Smooth muscle cell (in vitro differentiated cells): Measurements from ENCODE around the gene SIRPG. TPM values are rescaled to one million over a fixed set of nuclear protein-coding genes. Genes with fewer than 3 reads are reported as not detected.

ENCODE experiments used
- DNase-seq: peaks from one replicate; lab custom pipeline; 2025; ENCODE audit not compliant: unreplicated experiment; lab: John Stamatoyannopoulos, UW
- H2AFZ ChIP-seq: fragments of 200-600 bp; sonication (generic); 2 replicates; pipeline ENCODE4 v1.6.0; 2016; ENCODE audit warnings: antibody characterized with exemption, low read depth, mild to moderate bottlenecking
- H3F3A ChIP-seq: fragments of 200-600 bp; sonication (generic); 2 replicates; pipeline ENCODE4 v1.6.0; 2017; ENCODE audit warnings: antibody characterized with exemption, low read depth
- H3K27ac ChIP-seq: fragments of 200-600 bp; sonication (generic); 2 replicates; pipeline ENCODE4 v1.5.1; 2016; ENCODE audit warnings: low read depth, mild to moderate bottlenecking
- H3K27me3 ChIP-seq: fragments of 200-600 bp; sonication (generic); 2 replicates; pipeline ENCODE4 v1.6.1; 2016; ENCODE audit warnings: low read depth, mild to moderate bottlenecking
- H3K36me3 ChIP-seq: fragments of 200-600 bp; sonication (generic); 2 replicates; pipeline ENCODE4 v1.5.1; 2016; ENCODE audit warnings: low read depth
- H3K4me1 ChIP-seq: fragments of 200-600 bp; sonication (generic); 2 replicates; pipeline ENCODE4 v1.5.1; 2016; ENCODE audit warnings: low read depth
- H3K4me2 ChIP-seq: fragments of 200-600 bp; sonication (generic); 2 replicates; pipeline ENCODE4 v1.6.0; 2016; ENCODE audit warnings: mild to moderate bottlenecking
- H3K4me3 ChIP-seq: fragments of 200-600 bp; sonication (generic); 2 replicates; pipeline ENCODE4 v1.5.1; 2016; ENCODE audit warnings: mild to moderate bottlenecking
- H3K79me2 ChIP-seq: fragments of 200-600 bp; sonication (generic); 2 replicates; pipeline ENCODE4 v1.6.0; 2016; ENCODE audit warnings: low read depth, mild to moderate bottlenecking
- H3K9ac ChIP-seq: fragments of 200-600 bp; sonication (generic); 2 replicates; pipeline ENCODE4 v1.6.0; 2016; ENCODE audit warnings: low read depth
- H3K9me3 ChIP-seq: fragments of 200-600 bp; sonication (generic); replicated peaks from 2 replicates; pipeline ENCODE4 v1.5.1; 2016; ENCODE audit warnings: low read depth
- H4K20me1 ChIP-seq: fragments of 200-600 bp; sonication (generic); 2 replicates; pipeline ENCODE4 v1.6.0; 2016; ENCODE audit warnings: low read depth
- CTCF ChIP-seq: fragments of 200-600 bp; sonication (generic); IDR thresholded peaks from 2 replicates; pipeline ENCODE4 v1.5.1; 2017; ENCODE audit warnings: borderline replicate concordance, mild to moderate bottlenecking, antibody characterized with exemption; ENCODE audit not compliant: insufficient read depth, poor library complexity, severe bottlenecking
- WGBS: methylation state at CpG from one replicate; pipeline ENCODE4 v1.1.7; 2016; ENCODE audit warnings: low lambda C conversion rate; 5-methylcytosine and 5-hydroxymethylcytosine counted together
- polyA plus RNA-seq: library from polyadenylated mRNA; unstranded; fragments of >200 nt; fragmentation: Nextera tagmentation; extraction: Ambion mirVana; gene quantifications from 2 replicates; pipeline ENCODE4 v1.2.1, GENCODE V29; 2016
- total RNA-seq: library from RNA; depleted of rRNA; stranded (reverse); fragments of >200 nt; gene quantifications from 2 replicates; pipeline ENCODE4 v1.2.3, GENCODE V29; 2014

SIRPG gene
- total and polyA plus RNA-seq, 2 experiments from 2014 or later, result not detected

- Histone ChIP-seq H3K79me2 (no peaks in the 10 kb centered on the region), H3K4me1 (no peaks in the 10 kb centered on the region), H3K27me3 (no peaks in the 10 kb centered on the region), H3K9ac (no peak overlapping the region), H4K20me1 (no peaks in the 10 kb centered on the region), H3F3A (no peaks in the 10 kb centered on the region), H3K4me2 (no peak overlapping the region), H3K4me3 (no peak overlapping the region), H3K27ac (no peak overlapping the region), H3K36me3 (no peaks in the 10 kb centered on the region), H3K9me3 (no peaks in the 10 kb centered on the region), H2AFZ (no peak overlapping the region)
- TF ChIP-seq CTCF, result no peak
- DNase-seq, result no peak
- 79% methylated on average over 6 of the region's 6 CpGs for WGBS
Measured at GRCh38 chr20:1676650-1677049, 19.1 kb upstream of the SIRPG start.

GRCh38 chr20:1674990-1675780 lies 17.6 kb upstream of the SIRPG start:
- Histone ChIP-seq H3K4me3 (no peak overlapping the region), H4K20me1 (no peaks in the 10 kb centered on the region), H2AFZ (no peak overlapping the region), H3K4me2 (no peak overlapping the region), H3K27ac (no peak overlapping the region), H3F3A (no peaks in the 10 kb centered on the region), H3K27me3 (no peaks in the 10 kb centered on the region), H3K9ac (no peak overlapping the region), H3K4me1 (no peaks in the 10 kb centered on the region), H3K79me2 (no peaks in the 10 kb centered on the region), H3K36me3 (no peaks in the 10 kb centered on the region), H3K9me3 (no peaks in the 10 kb centered on the region)
- 84% methylated on average over 4 of the region's 4 CpGs for WGBS
- no peak for DNase-seq
- no peak for TF ChIP-seq CTCF

- WGBS, result 98% methylated on average over 3 of the region's 3 CpGs
- DNase-seq, result no peak
- H3K27ac ChIP-seq, result no peak overlapping the region
- H3K4me2 ChIP-seq, result no peak overlapping the region
- no peak for TF ChIP-seq CTCF
- H3K9me3 ChIP-seq, result no peaks in the 10 kb centered on the region
- H4K20me1 ChIP-seq, result no peaks in the 10 kb centered on the region
- H3K4me3 ChIP-seq, result no peak overlapping the region
- H3K4me1 ChIP-seq, result no peaks in the 10 kb centered on the region
- H3F3A ChIP-seq, result no peaks in the 10 kb centered on the region
- no peak overlapping the region for H3K9ac ChIP-seq
- H2AFZ ChIP-seq, result no peak overlapping the region
- no peaks in the 10 kb centered on the region for H3K27me3 ChIP-seq
- H3K36me3 ChIP-seq, result no peaks in the 10 kb centered on the region
- no peaks in the 10 kb centered on the region for H3K79me2 ChIP-seq
Measured at GRCh38 chr20:1674361-1674760, 16.8 kb upstream of the SIRPG start.

GRCh38 chr20:1673424-1673823 lies 15.8 kb upstream of the SIRPG start:
- Histone ChIP-seq H4K20me1 (no peaks in the 10 kb centered on the region), H2AFZ (no peak overlapping the region), H3F3A (no peaks in the 10 kb centered on the region), H3K9me3 (no peaks in the 10 kb centered on the region), H3K27me3 (no peaks in the 10 kb centered on the region), H3K4me1 (no peaks in the 10 kb centered on the region), H3K4me2 (no peak overlapping the region), H3K4me3 (no peak overlapping the region), H3K79me2 (no peaks in the 10 kb centered on the region), H3K36me3 (no peaks in the 10 kb centered on the region), H3K27ac (no peak overlapping the region), H3K9ac (no peak overlapping the region)
- WGBS, result 73% methylated on average over 4 of the region's 4 CpGs
- no peak for TF ChIP-seq CTCF
- DNase-seq, result no peak
